PC-3 (cell line): ENCODE data around the gene HASPIN.

Source experiments
- EZH2 ChIP-seq: fragments of 300-600 bp; sonication (generic); IDR thresholded peaks from one replicate; pipeline ENCODE4 v1.6.1; 2017; ENCODE audit warnings: antibody characterized with exemption, mild to moderate bottlenecking, low read length; ENCODE audit not compliant: unreplicated experiment
- TF ChIP-seq, protein P1 (sequence below): fragments of 300-600 bp; sonication (generic); conservative IDR thresholded peaks from 2 replicates; pipeline ENCODE4 v1.5.1; 2017; ENCODE audit warnings: antibody characterized with exemption, low read depth, mild to moderate bottlenecking, low read length

DNA sequence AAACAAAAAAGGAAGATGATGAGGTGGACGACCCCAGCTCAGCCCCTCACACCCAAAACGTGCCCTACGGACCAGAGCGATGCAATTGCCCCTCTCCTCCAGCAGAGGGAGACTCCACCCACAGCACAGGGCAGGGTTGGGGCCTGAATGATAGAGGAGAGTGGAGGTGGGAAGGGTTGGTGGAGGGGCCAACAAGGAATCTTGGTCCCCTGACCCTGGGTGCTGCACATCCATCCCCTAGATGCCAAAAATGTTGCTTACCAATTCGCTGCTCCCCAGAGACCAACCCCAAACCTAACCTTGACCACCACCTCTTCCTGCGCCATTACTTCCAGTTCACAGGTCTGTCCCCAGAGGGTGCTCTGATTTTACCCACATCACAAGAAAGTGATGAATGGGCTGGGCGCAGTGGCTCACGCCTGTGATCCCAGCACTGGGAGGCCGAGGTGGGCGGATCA, 40.6 kb upstream of the HASPIN start:
- TF ChIP-seq, protein P1, sequence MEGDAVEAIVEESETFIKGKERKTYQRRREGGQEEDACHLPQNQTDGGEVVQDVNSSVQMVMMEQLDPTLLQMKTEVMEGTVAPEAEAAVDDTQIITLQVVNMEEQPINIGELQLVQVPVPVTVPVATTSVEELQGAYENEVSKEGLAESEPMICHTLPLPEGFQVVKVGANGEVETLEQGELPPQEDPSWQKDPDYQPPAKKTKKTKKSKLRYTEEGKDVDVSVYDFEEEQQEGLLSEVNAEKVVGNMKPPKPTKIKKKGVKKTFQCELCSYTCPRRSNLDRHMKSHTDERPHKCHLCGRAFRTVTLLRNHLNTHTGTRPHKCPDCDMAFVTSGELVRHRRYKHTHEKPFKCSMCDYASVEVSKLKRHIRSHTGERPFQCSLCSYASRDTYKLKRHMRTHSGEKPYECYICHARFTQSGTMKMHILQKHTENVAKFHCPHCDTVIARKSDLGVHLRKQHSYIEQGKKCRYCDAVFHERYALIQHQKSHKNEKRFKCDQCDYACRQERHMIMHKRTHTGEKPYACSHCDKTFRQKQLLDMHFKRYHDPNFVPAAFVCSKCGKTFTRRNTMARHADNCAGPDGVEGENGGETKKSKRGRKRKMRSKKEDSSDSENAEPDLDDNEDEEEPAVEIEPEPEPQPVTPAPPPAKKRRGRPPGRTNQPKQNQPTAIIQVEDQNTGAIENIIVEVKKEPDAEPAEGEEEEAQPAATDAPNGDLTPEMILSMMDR: peak; percentile 75
- no peak for TF ChIP-seq EZH2
